Skeletal muscle tissue (tissue), 4 donors: ENCODE data around the gene PPP2R1A. TPM values are rescaled to one million over a fixed set of nuclear protein-coding genes. Genes with fewer than 3 reads are reported as not detected.

Source experiments
- H3K27ac ChIP-seq: one replicate; pipeline ENCODE4 v1.7.0; 2013; ENCODE audit warnings: mild to moderate bottlenecking, low read depth, low read length, inconsistent platforms
- H3K27me3 ChIP-seq, 3 donors: one replicate each; pipeline ENCODE4 v1.7.0; 2013; ENCODE audit warnings: low read length in 3 of 3; ENCODE audit not compliant: control insufficient read depth in 3 of 3, insufficient read depth in 3 of 3
- H3K36me3 ChIP-seq, 3 donors: one replicate each; pipeline ENCODE4 v1.7.0; 2013; ENCODE audit warnings: low read length in 3 of 3; ENCODE audit not compliant: control insufficient read depth in 3 of 3, insufficient read depth in 3 of 3
- H3K4me1 ChIP-seq, 3 donors: one replicate each; pipeline ENCODE4 v1.7.0; 2013; ENCODE audit warnings: low read length in 3 of 3, mild to moderate bottlenecking in 3 of 3; ENCODE audit not compliant: control insufficient read depth in 3 of 3, insufficient read depth in 3 of 3
- H3K4me3 ChIP-seq, 3 donors: one replicate each; pipeline ENCODE4 v1.7.0; 2013; ENCODE audit warnings: low read length in 3 of 3
- H3K9ac ChIP-seq, 3 donors: one replicate each; pipeline ENCODE4 v1.7.0; 2013; ENCODE audit warnings: low read length in 3 of 3, mild to moderate bottlenecking in 3 of 3, moderate library complexity in 2 of 3, low read depth in 1 of 3
- H3K9me3 ChIP-seq, 3 donors: one replicate each; pipeline ENCODE4 v1.7.0; 2013; ENCODE audit warnings: low read length in 3 of 3; ENCODE audit not compliant: control insufficient read depth in 3 of 3
- total RNA-seq: library from RNA; depleted of rRNA; stranded (reverse); fragments of >200 nt; gene quantifications from one replicate; pipeline ENCODE4 v1.2.3, GENCODE V29; 2014
- donor health status: Osteomylitis.

The PPP2R1A gene
- 65.8 TPM for total RNA-seq

- Histone ChIP-seq H3K9ac (peak within 1 kb of the TSS; percentile 91 to 99 (median 99)), H3K9me3 (no peaks in the 10 kb centered on the region), H3K27ac (peak within 1 kb of the TSS; percentile 93), H3K4me1 (peaks cover 32 to 49% (median 43%) of the 10 kb centered on the region in 3 donors), H3K4me3 (peak within 1 kb of the TSS; percentile 92 to 93 (median 92)), H3K36me3 (peaks cover 0 to 7% (median 6%) of the 10 kb centered on the region in 3 donors), H3K27me3 (no peaks in the 10 kb centered on the region)
Measured at GRCh38 chr19:52189735-52190486, at the start of gene PPP2R1A. Gene PPP2R1A (plus strand): TSS chr19:52190052. CDS start chr19:52190097, 45 bp downstream.

- Histone ChIP-seq H3K9ac (no peak overlapping the region), H3K36me3 (no peaks in the 10 kb centered on the region), H3K4me3 (no peak overlapping the region), H3K9me3 (no peaks in the 10 kb centered on the region), H3K27ac (no peak overlapping the region), H3K27me3 (no peaks in the 10 kb centered on the region), H3K4me1 (peaks cover 14 to 25% (median 15%) of the 10 kb centered on the region in 3 donors)
Measured at GRCh38 chr19:52141203-52141602, 48.6 kb upstream of the PPP2R1A start.

GRCh38 chr19:52142001-52142595 is 47.8 kb upstream of the PPP2R1A start:
- Histone ChIP-seq H3K27ac (no peak overlapping the region), H3K9ac (no peak overlapping the region), H3K4me3 (no peak overlapping the region), H3K4me1 (peaks cover 14 to 25% (median 15%) of the 10 kb centered on the region in 3 donors), H3K36me3 (no peaks in the 10 kb centered on the region), H3K27me3 (no peaks in the 10 kb centered on the region), H3K9me3 (no peaks in the 10 kb centered on the region)

- Histone ChIP-seq H3K9ac (no peak overlapping the region), H3K27ac (no peak overlapping the region), H3K9me3 (no peaks in the 10 kb centered on the region)
Measured at GRCh38 chr19:52148256-52148655, 41.6 kb upstream of the PPP2R1A start.

GRCh38 chr19:52155596-52156359 is 34.1 kb upstream of the PPP2R1A start:
- peaks cover 7 to 30% (median 17%) of the 10 kb centered on the region in 3 donors for H3K9me3 ChIP-seq
- H3K4me3 ChIP-seq: peak overlapping the region in 1 of 3 donors; percentile 7
- H3K27me3 ChIP-seq: no peaks in the 10 kb centered on the region
- no peaks in the 10 kb centered on the region for H3K4me1 ChIP-seq
- H3K36me3 ChIP-seq: peaks cover 22 to 39% (median 36%) of the 10 kb centered on the region in 3 donors
- no peak overlapping the region for H3K9ac ChIP-seq
- no peak overlapping the region for H3K27ac ChIP-seq

More at GRCh38 chr19:52148256-52148655, 41.6 kb upstream of the PPP2R1A start:
- Histone ChIP-seq H3K36me3 (no peaks in the 10 kb centered on the region), H3K27me3 (no peaks in the 10 kb centered on the region), H3K4me1 (no peaks in the 10 kb centered on the region), H3K4me3 (no peak overlapping the region)

GRCh38 chr19:52170304-52170703 is 19.5 kb upstream of the PPP2R1A start:
- Histone ChIP-seq H3K9me3 (no peaks in the 10 kb centered on the region), H3K27ac (peak overlapping the region; percentile 71), H3K36me3 (peaks cover 11 to 14% (median 12%) of the 10 kb centered on the region in 3 donors), H3K27me3 (no peaks in the 10 kb centered on the region), H3K4me1 (peaks cover 10 to 19% (median 12%) of the 10 kb centered on the region in 3 donors), H3K4me3 (peak overlapping the region; percentile 93 to 99 (median 99)), H3K9ac (peak overlapping the region; percentile 87 to 99 (median 93))

GRCh38 chr19:52170863-52171320 is 19.0 kb upstream of the PPP2R1A start:
- Histone ChIP-seq H3K9me3 (no peaks in the 10 kb centered on the region), H3K4me3 (peak overlapping the region; percentile 93 to 99 (median 99)), H3K9ac (peak overlapping the region; percentile 87 to 99 (median 93)), H3K4me1 (peaks cover 10 to 19% (median 12%) of the 10 kb centered on the region in 3 donors), H3K36me3 (peaks cover 8 to 11% (median 9%) of the 10 kb centered on the region in 3 donors), H3K27me3 (no peaks in the 10 kb centered on the region), H3K27ac (peak overlapping the region; percentile 71)

GRCh38 chr19:52171321-52172169 is 18.3 kb upstream of the PPP2R1A start, which contains the start of gene ZNF836:
Gene ZNF836 (minus strand): TSS chr19:52171621. CDS start chr19:52168072, 3,549 bp downstream.
- Histone ChIP-seq H3K27me3 (no peaks in the 10 kb centered on the region), H3K9me3 (no peaks in the 10 kb centered on the region), H3K36me3 (peaks cover 8 to 11% (median 9%) of the 10 kb centered on the region in 3 donors), H3K4me3 (peak within 1 kb of the TSS; percentile 93 to 99 (median 99)), H3K4me1 (peaks cover 10 to 19% (median 12%) of the 10 kb centered on the region in 3 donors), H3K9ac (peak within 1 kb of the TSS; percentile 87 to 99 (median 93)), H3K27ac (peak within 1 kb of the TSS; percentile 71)

- Histone ChIP-seq H3K27ac (no peak overlapping the region), H3K9ac (no peak overlapping the region), H3K27me3 (no peaks in the 10 kb centered on the region), H3K9me3 (no peaks in the 10 kb centered on the region), H3K4me3 (no peak overlapping the region), H3K36me3 (peaks cover 8 to 11% (median 9%) of the 10 kb centered on the region in 3 donors), H3K4me1 (peaks cover 10 to 19% (median 12%) of the 10 kb centered on the region in 3 donors)
Measured at GRCh38 chr19:52172347-52172746, 17.5 kb upstream of the PPP2R1A start.
